HG03066 (cell line): ENCODE results near the gene CALD1.

Experiments used
- ATAC-seq: cut with Tn5 transposase; IDR thresholded peaks from one replicate; pipeline ENCODE4 v1.9.1; 2021; ENCODE audit warnings: low read depth; ENCODE audit not compliant: unreplicated experiment

Gene CALD1, protein sequence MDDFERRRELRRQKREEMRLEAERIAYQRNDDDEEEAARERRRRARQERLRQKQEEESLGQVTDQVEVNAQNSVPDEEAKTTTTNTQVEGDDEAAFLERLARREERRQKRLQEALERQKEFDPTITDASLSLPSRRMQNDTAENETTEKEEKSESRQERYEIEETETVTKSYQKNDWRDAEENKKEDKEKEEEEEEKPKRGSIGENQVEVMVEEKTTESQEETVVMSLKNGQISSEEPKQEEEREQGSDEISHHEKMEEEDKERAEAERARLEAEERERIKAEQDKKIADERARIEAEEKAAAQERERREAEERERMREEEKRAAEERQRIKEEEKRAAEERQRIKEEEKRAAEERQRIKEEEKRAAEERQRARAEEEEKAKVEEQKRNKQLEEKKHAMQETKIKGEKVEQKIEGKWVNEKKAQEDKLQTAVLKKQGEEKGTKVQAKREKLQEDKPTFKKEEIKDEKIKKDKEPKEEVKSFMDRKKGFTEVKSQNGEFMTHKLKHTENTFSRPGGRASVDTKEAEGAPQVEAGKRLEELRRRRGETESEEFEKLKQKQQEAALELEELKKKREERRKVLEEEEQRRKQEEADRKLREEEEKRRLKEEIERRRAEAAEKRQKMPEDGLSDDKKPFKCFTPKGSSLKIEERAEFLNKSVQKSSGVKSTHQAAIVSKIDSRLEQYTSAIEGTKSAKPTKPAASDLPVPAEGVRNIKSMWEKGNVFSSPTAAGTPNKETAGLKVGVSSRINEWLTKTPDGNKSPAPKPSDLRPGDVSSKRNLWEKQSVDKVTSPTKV

DNA sequence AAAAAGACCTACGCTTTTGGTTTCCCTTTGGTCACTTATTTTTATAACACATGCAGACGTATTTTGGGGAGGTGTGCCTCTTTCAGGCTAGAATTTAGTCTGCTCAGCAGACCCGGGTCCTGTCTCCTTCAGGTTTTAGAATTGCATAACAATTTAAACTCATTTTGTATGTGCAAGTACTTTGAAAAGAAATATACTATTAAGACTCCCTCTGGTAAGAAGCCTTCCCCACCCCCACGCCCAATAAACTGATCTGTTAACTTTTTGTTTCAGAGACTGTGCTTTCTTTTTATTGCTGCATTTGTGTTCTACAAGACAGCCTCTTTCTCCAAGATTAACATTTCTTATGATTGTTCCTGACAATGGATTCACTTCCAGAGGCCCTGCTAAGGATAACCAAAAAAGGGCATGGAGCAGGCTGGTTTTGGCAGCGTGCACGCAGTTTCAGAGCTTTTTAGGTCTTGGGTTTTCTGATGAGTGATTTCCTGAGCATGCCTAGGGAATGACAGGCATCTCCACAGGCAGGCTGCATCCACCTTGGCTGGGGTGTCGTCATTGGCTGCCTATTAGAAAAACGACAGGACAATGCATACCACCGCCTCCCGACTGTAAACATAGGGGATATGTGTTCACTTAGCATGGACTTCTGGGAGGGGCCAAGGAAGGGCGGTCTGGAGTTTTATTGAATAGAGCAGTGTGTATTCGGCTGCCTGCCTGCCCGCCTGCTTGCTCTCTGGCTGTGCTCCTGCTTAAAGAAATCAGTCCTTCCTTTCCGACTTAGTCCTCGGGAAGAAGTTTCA is at the start of gene CALD1:
Gene CALD1, plus strand, starts transcription at position 694 of the 800 bp plus-strand sequence. CDS start 88,100 bp downstream, outside the sequence.
- no peak for ATAC-seq

DNA sequence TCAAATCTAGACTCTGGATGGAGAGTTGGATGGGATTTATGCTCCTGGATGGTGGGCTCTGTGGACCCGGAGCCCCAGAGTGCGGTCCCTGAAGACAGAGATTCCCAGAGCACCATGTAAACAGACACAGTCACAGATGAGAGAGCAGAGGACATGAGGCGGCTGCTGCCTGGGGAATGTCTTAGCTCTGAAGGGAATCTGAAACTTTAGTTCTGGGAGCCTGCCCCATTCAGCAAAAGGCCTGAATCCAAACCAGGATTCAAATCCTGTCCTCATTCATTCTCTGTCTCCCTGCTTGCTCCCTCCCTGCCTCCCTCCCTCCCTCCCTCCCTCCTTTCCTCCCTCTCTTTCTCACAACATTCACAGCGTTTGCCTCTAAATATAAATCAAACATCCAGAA is 49.5 kb upstream of the CALD1 start:
- no peak for ATAC-seq

DNA sequence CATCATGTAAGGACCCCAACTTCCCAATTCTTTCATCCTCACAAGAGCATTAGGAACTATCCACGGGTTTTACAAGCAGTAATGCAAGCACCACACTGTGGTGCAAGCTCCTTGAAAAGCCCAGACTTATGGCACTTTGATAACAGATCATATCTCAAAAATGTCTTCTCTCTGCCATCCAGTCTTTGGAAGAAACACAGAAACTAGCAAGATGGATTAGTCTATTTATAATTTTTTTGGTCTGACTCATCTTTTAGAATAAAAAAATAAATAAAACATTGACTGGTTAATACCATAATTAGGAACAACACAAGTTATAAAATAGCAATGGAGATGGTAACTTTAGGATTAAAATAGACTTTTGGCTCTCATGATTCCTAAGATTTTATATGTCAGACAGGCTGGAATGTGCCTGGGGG is 49.0 kb upstream of the CALD1 start:
- no peak for ATAC-seq

DNA sequence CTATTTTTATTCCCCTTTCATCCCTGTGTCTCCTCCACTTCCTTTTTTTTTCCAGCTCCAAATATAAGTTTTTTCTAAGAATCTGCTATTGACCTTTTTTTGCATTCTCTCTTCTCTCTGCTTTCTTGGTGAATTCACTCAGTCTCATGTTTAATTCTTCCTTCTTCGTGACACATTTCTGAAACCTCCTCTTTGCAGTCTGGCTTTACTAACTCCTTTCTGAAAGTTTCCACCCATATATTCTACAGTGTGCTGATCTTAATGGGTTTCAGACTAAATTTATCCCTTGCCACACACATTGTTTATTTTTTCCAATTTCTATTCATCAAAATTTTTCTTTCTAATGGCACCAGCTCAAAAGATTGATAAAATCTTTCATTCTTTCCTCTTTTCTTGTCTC is 47.8 kb upstream of the CALD1 start:
- ATAC-seq = no peak

DNA sequence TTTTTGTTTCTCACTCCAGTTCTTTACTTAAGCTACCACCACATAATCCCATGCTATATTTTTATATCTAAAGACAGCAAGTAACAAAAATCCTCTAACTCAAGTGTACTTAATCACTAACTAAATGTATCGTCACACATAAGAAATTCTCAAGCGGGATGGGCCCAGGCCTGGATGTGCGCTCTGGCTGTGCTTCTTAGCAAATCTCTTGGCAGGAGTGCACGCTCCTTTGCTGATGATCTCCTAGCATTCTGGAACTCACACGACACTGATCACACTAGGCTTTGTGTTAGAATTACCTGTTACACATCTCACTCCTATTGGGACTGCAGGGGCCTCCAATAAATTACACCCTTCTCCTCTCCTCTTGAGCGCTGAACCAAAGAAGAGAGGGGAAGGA is 46.7 kb upstream of the CALD1 start:
- no peak for ATAC-seq

DNA sequence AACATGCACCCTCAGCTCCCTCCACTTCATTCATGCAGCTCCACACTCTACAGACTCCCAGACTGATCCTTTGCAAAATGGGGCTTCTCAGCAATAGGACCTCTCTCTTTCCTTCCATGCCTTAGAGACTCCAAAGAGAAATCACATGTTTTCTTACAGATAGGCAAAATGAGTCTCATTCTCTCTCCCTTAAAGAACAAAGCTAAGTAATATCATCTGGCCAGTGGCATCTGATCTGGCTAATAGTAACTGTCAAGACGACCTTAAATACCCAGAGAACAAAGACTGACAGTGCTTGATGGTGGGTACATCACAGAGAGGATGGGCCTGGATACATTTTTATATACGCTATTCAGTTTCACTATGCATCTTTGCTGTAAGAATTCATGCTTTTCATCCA is 43.1 kb upstream of the CALD1 start:
- no peak for ATAC-seq

DNA sequence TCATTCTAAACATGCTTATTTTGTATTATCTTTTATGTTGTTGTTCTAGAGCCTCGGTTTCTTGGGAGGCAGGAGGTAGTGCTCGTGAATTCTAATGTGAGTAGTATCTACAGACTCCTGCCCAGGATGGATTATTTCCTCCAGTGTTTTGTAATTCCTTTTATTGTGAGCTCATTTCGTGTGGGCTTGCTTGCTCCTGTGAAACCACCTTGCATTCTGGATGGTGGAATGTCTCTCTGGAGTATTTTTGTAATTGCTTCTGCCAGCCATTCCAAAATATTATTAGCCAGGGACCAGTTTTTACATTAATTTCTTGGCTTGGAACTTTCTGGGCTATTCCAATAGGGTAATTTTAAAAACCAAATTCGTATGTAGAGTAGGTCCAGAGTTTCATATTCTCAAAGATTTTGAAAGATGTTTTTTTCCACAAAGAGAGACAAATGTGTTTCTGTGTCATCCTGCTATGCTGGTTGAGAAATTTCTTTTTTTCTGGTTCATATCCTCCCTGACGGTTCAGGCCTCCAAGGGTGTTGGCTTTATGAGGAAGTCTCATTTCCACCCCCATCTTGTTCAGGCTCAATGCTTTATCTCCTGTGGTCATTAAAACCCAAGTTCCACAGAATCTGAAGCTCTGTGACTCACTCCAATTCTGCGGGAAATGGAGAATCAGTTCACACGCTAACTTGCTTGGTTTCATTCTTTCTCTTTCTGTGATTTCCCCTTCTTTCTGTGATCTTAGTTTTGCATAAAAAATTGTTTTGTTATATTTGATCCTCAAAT is 41.7 kb upstream of the CALD1 start:
- no peak for ATAC-seq

DNA sequence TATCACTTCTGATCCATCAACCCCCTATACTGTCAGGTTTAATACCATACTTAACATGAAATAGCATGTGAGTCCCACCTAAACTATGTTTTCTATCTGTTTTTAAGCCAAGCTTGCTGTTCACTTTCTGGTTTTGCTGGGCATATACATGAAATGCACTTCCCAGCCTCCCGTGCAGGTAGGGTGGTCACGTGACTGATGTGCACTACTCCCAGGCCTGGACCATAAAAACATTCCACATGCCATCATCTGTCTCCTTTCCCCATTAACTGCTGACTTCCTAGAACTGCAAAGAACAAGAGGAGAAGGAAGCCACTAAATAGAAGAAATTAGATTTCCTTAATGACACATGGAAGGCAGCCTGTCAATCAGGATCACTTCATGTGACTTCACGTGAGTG is 40.1 kb upstream of the CALD1 start:
- ATAC-seq = no peak

DNA sequence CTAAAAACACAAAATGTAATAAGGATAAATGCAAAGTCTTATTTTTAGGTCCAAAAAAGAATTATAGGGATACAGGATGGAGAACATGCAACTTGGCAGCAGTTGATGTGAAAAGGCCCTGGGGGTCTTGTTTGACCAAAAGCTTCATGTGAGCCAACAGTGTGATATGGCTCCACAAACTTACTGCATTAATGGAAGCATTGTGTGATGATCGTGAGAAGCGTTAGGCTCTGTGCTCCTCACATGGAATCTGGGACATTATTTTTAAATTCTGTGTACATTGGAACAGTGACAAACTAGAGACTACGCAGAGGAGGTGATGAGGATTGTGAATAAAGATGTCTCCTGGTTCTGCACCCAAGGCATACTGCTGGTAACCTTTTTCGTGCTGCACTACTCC is 39.1 kb upstream of the CALD1 start:
- ATAC-seq = no peak

DNA sequence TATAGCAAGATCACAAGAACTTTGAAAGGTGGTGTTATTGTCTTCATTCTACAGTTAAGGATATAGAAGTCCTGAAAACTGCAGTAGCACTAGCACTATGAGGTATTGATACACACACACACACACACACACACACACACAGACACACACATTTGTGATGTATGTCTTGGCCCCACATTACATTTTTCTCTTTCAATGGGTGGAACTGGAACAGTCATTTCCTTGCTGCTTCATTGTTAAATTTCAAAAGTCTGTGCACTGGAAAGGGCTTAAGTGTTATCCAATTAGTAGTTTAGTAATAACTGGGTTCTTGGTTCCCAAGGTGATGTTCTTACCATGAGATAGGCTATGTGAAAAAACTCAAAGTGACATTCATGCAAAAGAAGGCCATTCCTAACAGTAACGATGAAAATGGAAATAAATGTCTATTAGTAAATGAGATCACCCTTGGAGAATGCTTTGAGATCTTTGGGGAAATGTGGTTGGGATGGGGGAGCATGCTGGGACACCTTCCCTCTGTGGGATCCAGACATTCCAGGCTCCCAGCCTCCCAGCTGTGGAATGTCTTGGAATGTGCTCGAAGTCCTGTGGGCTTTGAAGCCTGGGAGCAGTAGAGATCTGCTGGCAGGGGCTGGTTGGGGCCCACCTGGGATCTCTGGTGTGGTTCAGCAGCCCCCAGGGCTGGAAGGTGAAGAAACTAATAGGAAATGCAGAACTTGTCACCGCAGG is 37.4 kb upstream of the CALD1 start:
- no peak for ATAC-seq

DNA sequence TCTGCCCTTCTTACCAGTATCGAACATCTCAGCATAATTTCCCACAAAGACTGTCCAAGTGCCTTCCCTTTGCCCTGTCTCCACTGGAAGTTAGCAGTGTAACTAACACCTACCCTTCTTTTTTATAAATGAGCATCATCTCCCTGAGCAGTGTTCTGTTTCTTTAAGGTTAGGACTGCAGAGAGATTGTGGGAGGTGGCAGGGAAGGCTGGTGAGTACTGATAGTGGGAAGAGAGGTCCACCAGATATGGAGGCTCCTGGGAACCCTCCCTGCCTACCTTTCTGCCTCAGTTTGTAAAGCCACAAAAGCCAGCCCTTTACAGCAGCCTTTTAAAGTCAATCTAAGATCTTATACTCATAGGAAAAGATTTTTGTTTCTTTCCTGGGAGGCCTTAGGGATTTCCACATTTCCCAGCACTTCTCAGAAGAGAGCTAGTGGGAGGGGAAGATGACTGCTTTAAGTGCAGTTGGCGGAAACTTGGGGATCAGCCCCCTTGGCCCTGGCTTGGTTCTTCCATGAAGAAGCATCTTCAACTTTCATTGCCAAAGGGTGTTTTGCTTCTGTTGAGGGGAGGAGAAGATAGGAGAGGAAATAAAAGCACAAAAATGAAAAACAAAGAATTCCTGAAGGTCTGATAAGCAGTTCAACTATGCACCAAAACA is 36.6 kb upstream of the CALD1 start:
- no peak for ATAC-seq

DNA sequence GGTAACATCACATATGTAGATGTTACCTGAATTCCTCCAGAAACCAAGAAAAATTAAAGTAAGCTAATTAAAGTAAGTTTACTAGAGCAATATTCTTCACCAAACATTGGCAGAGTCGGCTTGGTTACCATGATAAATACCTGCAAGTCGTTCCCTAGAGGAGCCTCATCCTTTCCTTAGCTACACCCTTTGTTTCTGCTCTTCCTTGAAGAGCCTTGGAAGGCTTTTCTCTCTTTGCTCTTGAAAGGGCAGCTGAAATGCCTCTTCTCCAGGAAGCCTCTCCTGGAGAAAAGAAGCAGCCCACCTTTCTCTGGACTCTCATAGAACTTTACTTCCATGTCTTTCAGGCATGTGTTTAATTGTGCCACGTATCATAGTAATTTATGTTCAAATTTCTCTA is 34.9 kb upstream of the CALD1 start:
- ATAC-seq = no peak

DNA sequence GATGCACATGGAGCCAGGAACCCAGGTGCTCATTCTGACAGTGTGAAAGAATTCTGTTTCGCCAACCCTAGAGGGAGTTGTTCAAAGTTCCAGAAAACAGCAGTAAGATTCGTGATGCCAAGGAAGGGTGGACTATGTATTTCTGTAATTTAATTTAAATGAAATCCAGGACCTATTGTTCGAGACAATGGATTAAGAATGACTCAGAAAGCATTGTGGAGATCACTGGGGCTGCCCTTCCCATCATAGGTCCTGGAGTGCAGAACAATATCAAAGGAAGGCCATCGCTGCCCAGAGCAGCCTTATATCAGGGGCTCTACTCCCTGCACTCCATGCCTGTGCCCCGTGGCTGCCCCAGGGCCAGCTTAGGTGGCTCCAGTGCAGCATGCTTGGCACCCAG is 32.1 kb upstream of the CALD1 start:
- no peak for ATAC-seq

DNA sequence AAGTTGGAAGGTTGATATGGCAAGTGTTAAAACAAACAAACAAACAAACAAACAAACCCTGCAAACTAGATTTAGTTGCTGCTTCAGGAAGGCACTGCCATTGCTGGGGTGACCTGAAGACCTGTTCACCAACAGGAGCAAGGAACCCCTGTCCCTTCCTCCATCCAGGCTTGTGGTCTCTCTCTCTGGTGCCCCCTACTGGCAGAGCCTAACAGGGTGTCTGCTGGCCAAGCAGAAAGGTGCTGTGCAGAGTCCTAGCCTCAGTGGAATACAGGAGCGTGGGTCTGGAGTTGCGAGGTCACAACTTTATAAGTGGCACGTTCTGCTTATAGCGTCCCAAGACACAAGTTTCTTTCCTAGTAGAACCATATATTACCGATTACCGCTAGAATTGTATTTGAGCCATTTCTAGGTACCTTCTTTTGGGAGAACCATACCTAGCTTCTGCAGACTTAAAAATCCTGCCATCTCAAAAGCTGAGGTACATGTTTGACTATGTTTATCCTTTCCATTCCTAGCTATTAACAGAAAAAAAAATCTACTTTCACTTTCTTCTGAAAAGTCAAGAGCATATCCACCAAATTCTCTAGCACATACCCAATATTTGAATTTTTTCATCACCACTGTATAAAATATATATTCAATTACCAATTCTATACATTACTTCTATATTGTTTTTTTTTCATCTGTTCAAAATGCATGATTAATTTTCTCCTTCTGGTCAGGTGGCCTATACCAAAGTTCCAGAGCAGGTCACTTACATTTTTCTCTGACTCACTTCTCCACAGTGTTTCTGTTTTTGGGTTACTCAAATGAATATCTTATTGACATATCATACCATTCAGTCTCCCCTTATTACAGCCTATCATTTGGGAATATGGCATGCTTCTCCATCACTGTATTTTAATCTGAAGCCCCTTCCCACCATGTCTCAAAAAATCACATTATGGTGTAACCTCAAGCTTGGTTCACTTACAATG is 29.1 kb upstream of the CALD1 start:
- peak; percentile 92 for ATAC-seq

DNA sequence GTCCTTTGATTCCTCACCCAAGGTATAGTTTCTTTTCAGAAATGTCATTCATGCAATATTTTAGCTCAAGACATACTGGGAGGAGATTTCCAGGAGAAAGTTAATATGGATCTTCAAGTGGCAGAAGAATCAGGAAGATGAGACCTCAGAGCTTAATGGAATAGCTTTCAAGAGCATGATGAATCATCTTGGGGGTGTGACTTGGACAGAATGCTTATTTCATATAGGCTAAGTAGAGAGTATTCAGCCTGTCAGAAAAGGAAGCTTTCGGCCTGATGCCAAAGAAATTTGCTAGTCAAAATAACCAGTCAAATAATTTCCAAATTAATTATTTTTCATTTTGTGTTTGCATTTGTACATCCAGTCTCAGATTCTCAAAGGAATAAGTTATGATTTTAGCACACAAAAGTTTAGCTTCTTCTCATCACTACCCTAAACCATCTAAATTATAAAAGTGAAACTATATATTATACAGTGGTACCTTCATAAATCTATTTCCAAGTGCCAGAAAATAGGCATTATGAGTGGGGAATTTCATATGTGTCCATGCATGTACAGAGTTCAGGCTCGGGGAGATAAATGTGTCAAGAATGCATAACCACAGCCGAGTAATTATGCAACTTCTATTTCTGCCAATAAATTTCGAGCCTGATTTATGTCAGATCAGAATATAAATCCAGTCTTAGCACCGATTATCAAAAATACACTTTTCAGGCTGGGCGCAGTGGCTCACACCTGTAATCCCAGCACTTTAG is 27.3 kb upstream of the CALD1 start:
- no peak for ATAC-seq

DNA sequence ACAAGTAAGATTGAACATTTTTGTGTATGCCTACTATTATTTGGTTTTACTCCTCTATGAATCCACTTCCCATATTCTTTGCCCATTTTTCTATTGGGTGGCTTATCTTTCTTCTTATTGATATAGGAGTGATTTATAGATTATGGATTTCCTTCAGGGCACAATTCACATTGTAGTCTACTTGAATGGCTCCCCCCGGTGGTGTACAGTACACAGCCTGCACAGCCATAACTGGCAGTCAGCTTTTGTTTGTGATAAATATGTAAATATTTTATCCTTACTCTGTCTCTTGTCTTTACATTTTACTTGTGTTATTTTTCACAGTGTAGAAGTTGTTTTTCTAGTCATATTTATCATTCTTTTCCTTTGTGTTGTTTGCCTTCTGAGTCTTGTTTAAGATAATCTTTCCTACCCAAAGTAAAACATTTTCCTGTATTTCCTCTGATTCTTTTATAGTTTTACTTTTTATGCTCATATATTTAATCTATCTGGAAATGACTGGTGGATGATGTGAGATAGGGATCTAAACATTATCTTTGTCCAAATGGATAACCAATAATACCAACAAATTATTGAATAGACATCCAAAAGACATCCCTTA is 23.9 kb upstream of the CALD1 start:
- ATAC-seq = no peak

DNA sequence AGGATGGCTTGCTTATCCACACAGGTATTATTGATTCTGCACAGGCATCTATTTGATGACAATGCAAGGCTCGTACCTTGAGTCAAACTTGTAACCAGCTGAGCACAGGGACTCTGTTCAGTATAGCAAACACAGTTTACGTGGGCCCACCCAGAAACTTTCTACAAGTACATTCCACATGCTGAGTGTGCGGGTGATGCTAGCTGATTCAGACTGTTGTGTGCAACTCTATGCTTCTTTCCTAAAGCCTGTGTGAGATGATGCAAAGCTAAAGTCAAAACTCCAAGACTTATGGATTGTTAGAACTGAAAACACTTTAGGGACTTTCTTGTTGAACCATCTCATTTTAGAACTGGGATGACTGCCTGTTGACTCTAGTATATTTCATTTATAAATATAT is 21.5 kb upstream of the CALD1 start:
- no peak for ATAC-seq
